Panc1 (cell line): ENCODE data around the gene NR3C1.

Experiments
- POLR2AphosphoS5 ChIP-seq: IDR thresholded peaks from 2 replicates; pipeline ENCODE4 v1.6.1; 2012; ENCODE audit warnings: mild to moderate bottlenecking, low read depth, low read length, moderate library complexity
- TCF7L2 ChIP-seq: IDR thresholded peaks from 2 replicates; pipeline ENCODE4 v1.6.1; 2011; ENCODE audit warnings: mild to moderate bottlenecking, low read depth, low read length, inconsistent platforms
- TF ChIP-seq, protein P1 (sequence below): fragments of 450-650 bp; IDR thresholded peaks from 2 replicates; pipeline ENCODE4 v1.5.1; 2017; ENCODE audit warnings: mild to moderate bottlenecking
- TF ChIP-seq, protein P2 (sequence below), 2 experiments: IDR thresholded peaks; 2 replicates each; pipeline ENCODE4 v1.6.1; 2011 to 2012; ENCODE audit warnings: low read depth in 2 of 2, control low read depth in 1 of 2, low read length in 1 of 2, mild to moderate bottlenecking in 1 of 2, moderate library complexity in 1 of 2; ENCODE audit not compliant: insufficient read depth in 1 of 2

GRCh38 chr5:143239882-143240518, 163.5 kb downstream of the NR3C1 start:
- TF ChIP-seq, protein P1, sequence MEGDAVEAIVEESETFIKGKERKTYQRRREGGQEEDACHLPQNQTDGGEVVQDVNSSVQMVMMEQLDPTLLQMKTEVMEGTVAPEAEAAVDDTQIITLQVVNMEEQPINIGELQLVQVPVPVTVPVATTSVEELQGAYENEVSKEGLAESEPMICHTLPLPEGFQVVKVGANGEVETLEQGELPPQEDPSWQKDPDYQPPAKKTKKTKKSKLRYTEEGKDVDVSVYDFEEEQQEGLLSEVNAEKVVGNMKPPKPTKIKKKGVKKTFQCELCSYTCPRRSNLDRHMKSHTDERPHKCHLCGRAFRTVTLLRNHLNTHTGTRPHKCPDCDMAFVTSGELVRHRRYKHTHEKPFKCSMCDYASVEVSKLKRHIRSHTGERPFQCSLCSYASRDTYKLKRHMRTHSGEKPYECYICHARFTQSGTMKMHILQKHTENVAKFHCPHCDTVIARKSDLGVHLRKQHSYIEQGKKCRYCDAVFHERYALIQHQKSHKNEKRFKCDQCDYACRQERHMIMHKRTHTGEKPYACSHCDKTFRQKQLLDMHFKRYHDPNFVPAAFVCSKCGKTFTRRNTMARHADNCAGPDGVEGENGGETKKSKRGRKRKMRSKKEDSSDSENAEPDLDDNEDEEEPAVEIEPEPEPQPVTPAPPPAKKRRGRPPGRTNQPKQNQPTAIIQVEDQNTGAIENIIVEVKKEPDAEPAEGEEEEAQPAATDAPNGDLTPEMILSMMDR, result no peak
- TF ChIP-seq TCF7L2 (no peak), POLR2AphosphoS5 (no peak)
- TF ChIP-seq, protein P2, sequence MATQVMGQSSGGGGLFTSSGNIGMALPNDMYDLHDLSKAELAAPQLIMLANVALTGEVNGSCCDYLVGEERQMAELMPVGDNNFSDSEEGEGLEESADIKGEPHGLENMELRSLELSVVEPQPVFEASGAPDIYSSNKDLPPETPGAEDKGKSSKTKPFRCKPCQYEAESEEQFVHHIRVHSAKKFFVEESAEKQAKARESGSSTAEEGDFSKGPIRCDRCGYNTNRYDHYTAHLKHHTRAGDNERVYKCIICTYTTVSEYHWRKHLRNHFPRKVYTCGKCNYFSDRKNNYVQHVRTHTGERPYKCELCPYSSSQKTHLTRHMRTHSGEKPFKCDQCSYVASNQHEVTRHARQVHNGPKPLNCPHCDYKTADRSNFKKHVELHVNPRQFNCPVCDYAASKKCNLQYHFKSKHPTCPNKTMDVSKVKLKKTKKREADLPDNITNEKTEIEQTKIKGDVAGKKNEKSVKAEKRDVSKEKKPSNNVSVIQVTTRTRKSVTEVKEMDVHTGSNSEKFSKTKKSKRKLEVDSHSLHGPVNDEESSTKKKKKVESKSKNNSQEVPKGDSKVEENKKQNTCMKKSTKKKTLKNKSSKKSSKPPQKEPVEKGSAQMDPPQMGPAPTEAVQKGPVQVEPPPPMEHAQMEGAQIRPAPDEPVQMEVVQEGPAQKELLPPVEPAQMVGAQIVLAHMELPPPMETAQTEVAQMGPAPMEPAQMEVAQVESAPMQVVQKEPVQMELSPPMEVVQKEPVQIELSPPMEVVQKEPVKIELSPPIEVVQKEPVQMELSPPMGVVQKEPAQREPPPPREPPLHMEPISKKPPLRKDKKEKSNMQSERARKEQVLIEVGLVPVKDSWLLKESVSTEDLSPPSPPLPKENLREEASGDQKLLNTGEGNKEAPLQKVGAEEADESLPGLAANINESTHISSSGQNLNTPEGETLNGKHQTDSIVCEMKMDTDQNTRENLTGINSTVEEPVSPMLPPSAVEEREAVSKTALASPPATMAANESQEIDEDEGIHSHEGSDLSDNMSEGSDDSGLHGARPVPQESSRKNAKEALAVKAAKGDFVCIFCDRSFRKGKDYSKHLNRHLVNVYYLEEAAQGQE (IDR thresholded peaks at IDR 0.05; ENCODE audit: insufficient read depth in 1 of 2, low read depth in 2 of 2, low read length in 1 of 2), result no peak
